Transverse colon (tissue), 4 donors: ENCODE data around the gene PDE4D. TPM values are rescaled to one million over a fixed set of nuclear protein-coding genes. Genes with fewer than 3 reads are reported as not detected.

Experiments
- DNase-seq: peaks from one replicate; pipeline ENCODE4 v3.0.0-alpha.2; 2019
- H3K27ac ChIP-seq, 4 donors: fragments of 200-600 bp; sonication (generic); 2 replicates each; pipeline ENCODE4 v1.5.1; 2016 to 2018; ENCODE audit warnings: inconsistent platforms in 4 of 4
- H3K27me3 ChIP-seq: fragments of 200-600 bp; sonication (generic); 2 replicates; pipeline ENCODE4 v1.5.1; 2017; ENCODE audit warnings: inconsistent platforms
- H3K36me3 ChIP-seq, 4 donors: fragments of 200-600 bp; sonication (generic); 2 replicates each; pipeline ENCODE4 v1.5.1; 2017 to 2019; ENCODE audit warnings: inconsistent platforms in 4 of 4
- H3K4me1 ChIP-seq, 4 donors: fragments of 200-600 bp; sonication (generic); 2 replicates each; pipeline ENCODE4 v1.5.1; 2017 to 2020; ENCODE audit warnings: inconsistent platforms in 4 of 4
- H3K4me3 ChIP-seq, 4 donors: fragments of 200-600 bp; sonication (generic); 1 replicate in 1 of 4; 2 replicates in 3 of 4; pipeline versions ENCODE4 v1.5.1 to v1.6.1; 2017 to 2019; ENCODE audit warnings: inconsistent platforms in 4 of 4
- H3K9me3 ChIP-seq, 2 donors: fragments of 200-600 bp; sonication (generic); 2 replicates each; pipeline ENCODE4 v1.5.1; 2017 to 2019; ENCODE audit warnings: inconsistent platforms in 2 of 2
- CTCF ChIP-seq, 5 experiments: fragments of 200-600 bp in 3 of 5; fragments of 450-650 bp in 2 of 5; sonication (generic) in 3 of 5; IDR thresholded peaks; 1 replicate in 2 of 5; 2 replicates in 3 of 5; pipeline ENCODE4 v1.5.1; 2016 to 2017; ENCODE audit warnings: antibody characterized with exemption in 5 of 5, inconsistent platforms in 3 of 5, mild to moderate bottlenecking in 2 of 5, moderate library complexity in 1 of 5
- EP300 ChIP-seq: sonication (generic); formaldehyde crosslinking; IDR thresholded peaks from one replicate; pipeline ENCODE4 v1.6.1; 2017; ENCODE audit warnings: antibody characterized with exemption, low read depth
- POLR2A ChIP-seq: fragments of 450-650 bp; IDR thresholded peaks from one replicate; pipeline ENCODE4 v1.6.1; 2016; ENCODE audit warnings: antibody characterized with exemption, mild to moderate bottlenecking, moderate library complexity
- POLR2AphosphoS5 ChIP-seq, 3 donors: sonication (generic); formaldehyde crosslinking; IDR thresholded peaks; one replicate each; pipeline ENCODE4 v1.6.1; 2016; ENCODE audit warnings: antibody characterized with exemption in 3 of 3
- WGBS, 2 donors: methylation state at CpG; one replicate each; pipeline ENCODE4 v1.1.5; 2018; ENCODE audit warnings: low coverage in 1 of 2; 5-methylcytosine and 5-hydroxymethylcytosine counted together
- in situ Hi-C, 4 donors: fragments of 200-750 bp; cut with MboI; loops; one replicate each; pipeline versions ENCODE4 v1.15.0 to v1.15.1; 2017; ENCODE audit warnings: low sequenced_read_pairs in 3 of 4, low pct_ligation_motif_present in 1 of 4, low pct_unique_long_range_greater_than_20kb in 1 of 4
- intact Hi-C: fragments of 100-400 bp; cut with DNase I; formaldehyde crosslinking; loops from one replicate; pipeline ENCODE4 v1.15.1; 2023; ENCODE audit warnings: low total_unique reads
- total RNA-seq, 4 donors: library from RNA; depleted of rRNA; stranded (reverse); fragments of >200 nt; gene quantifications; one replicate each; pipeline ENCODE4 v1.1.0, GENCODE V29; 2016

Gene PDE4D
- total RNA-seq, 4 donors from 2014 or later, result 47.0 to 302 (median 73.6) TPM

GRCh38 chr5:58932057-58932612 lies 961.4 kb downstream of the PDE4D start:
- Histone ChIP-seq H3K4me3 (no peak overlapping the region), H3K27ac (no peak overlapping the region), H3K27me3 (no peaks in the 10 kb centered on the region), H3K9me3 (no peaks in the 10 kb centered on the region), H3K36me3 (no peaks in the 10 kb centered on the region), H3K4me1 (no peaks in the 10 kb centered on the region)
- DNase-seq, result no peak
- intact Hi-C loops, result no loop called here
- WGBS, 2 donors, result 63 to 71% methylated on average over 4 of the region's 4 CpGs
- TF ChIP-seq CTCF (IDR thresholded peaks at IDR 0.05) (no peak), POLR2A (no peak), EP300 (no peak), POLR2AphosphoS5 (IDR thresholded peaks at IDR 0.05) (no peak)
- in situ Hi-C loops, result no loop called here

- intact Hi-C loops, result no loop called here
Observed at GRCh38 chr5:58930520-58930919, 963.0 kb downstream of the PDE4D start.

GRCh38 chr5:58929726-58930125 lies 963.8 kb downstream of the PDE4D start:
- TF ChIP-seq POLR2AphosphoS5 (IDR thresholded peaks at IDR 0.05) (no peak), EP300 (no peak), POLR2A (no peak), CTCF (IDR thresholded peaks at IDR 0.05) (no peak)
- intact Hi-C loops, result no loop called here
- no peak for DNase-seq
- H3K4me3 ChIP-seq, result no peak overlapping the region
- H3K9me3 ChIP-seq, result no peaks in the 10 kb centered on the region
- peaks cover 0 to 7% (median 5%) of the 10 kb centered on the region in 4 donors for H3K4me1 ChIP-seq
- H3K27ac ChIP-seq, result no peak overlapping the region
- no peaks in the 10 kb centered on the region for H3K36me3 ChIP-seq
- H3K27me3 ChIP-seq, result no peaks in the 10 kb centered on the region
- in situ Hi-C loops, result no loop called here
- WGBS, 2 donors, result 40 to 89% methylated on average over 1 of the region's 1 CpG

More at GRCh38 chr5:58930520-58930919, 963.0 kb downstream of the PDE4D start:
- Histone ChIP-seq H3K27me3 (no peaks in the 10 kb centered on the region), H3K9me3 (no peaks in the 10 kb centered on the region), H3K4me3 (no peak overlapping the region), H3K27ac (no peak overlapping the region), H3K36me3 (no peaks in the 10 kb centered on the region), H3K4me1 (peaks cover 0 to 7% (median 5%) of the 10 kb centered on the region in 4 donors)
- no peak for DNase-seq
- 78 to 94% methylated on average over 2 to 3 of the region's 3 CpGs for WGBS, 2 donors
- TF ChIP-seq POLR2AphosphoS5 (IDR thresholded peaks at IDR 0.05) (no peak), EP300 (no peak), POLR2A (no peak), CTCF (IDR thresholded peaks at IDR 0.05) (no peak)
- in situ Hi-C loops, result no loop called here

- Histone ChIP-seq H3K4me3 (no peak overlapping the region), H3K27me3 (no peaks in the 10 kb centered on the region), H3K36me3 (no peaks in the 10 kb centered on the region), H3K4me1 (peaks cover 5 to 12% (median 11%) of the 10 kb centered on the region in 4 donors), H3K9me3 (no peaks in the 10 kb centered on the region), H3K27ac (no peak overlapping the region)
- in situ Hi-C loops (no loop called here), intact Hi-C loops (no loop called here)
- TF ChIP-seq POLR2A, result no peak
- DNase-seq, result no peak
- 90 to 100% methylated on average over 2 of the region's 2 CpGs for WGBS, 2 donors
Observed at GRCh38 chr5:58927938-58928337, 965.6 kb downstream of the PDE4D start.

- H3K27me3 ChIP-seq, result no peaks in the 10 kb centered on the region
- no peak for DNase-seq
- no peak for TF ChIP-seq POLR2AphosphoS5 (IDR thresholded peaks at IDR 0.05)
- no peak for TF ChIP-seq EP300
- no peak for TF ChIP-seq CTCF (IDR thresholded peaks at IDR 0.05)
- TF ChIP-seq POLR2A, result no peak
- intact Hi-C loops (no loop called here), in situ Hi-C loops (no loop called here)
- peaks cover 5 to 19% (median 14%) of the 10 kb centered on the region in 4 donors for H3K4me1 ChIP-seq
- H3K36me3 ChIP-seq, result no peaks in the 10 kb centered on the region
- no peak overlapping the region for H3K4me3 ChIP-seq
- H3K27ac ChIP-seq, result no peak overlapping the region
- 71 to 72% methylated on average over 2 of the region's 2 CpGs for WGBS, 2 donors
- H3K9me3 ChIP-seq, result no peaks in the 10 kb centered on the region
Observed at GRCh38 chr5:58927181-58927580, 966.3 kb downstream of the PDE4D start.
